22Rv1 (cell line): ENCODE data around the gene PRTFDC1.

Experiments used
- H3K27ac ChIP-seq: fragments of 450-650 bp; 2 replicates; pipeline ENCODE4 v1.5.1; 2017
- ZFX ChIP-seq: fragments of 450-650 bp; IDR thresholded peaks from 2 replicates; pipeline ENCODE4 v1.6.1; 2017; ENCODE audit warnings: antibody characterized with exemption, borderline replicate concordance
- TF ChIP-seq, protein P1 (sequence below): fragments of 450-650 bp; IDR thresholded peaks from 2 replicates; pipeline ENCODE4 v1.5.1; 2017; ENCODE audit warnings: mild to moderate bottlenecking

PRTFDC1 gene

DNA sequence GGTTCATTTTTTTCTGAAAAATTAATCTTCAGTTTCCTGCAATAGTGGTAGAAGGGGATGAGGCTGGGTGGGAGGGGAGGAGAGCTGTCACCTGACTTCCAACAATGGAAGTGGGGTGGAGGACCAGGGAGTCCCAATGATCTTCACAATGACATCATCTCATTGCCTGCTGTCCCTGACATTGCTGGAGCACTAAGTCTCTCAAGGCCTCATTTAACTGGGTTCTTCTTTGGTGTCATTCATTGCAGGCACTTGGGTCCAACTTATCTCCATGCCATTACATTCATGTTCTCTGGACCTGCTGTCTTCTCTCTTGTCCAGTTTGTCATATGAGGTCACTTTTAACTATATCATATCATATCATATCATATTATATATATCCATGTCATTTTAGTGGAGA, 34.4 kb downstream of the PRTFDC1 start:
- no peak overlapping the region for H3K27ac ChIP-seq
- TF ChIP-seq ZFX = no peak
- TF ChIP-seq, protein P1, sequence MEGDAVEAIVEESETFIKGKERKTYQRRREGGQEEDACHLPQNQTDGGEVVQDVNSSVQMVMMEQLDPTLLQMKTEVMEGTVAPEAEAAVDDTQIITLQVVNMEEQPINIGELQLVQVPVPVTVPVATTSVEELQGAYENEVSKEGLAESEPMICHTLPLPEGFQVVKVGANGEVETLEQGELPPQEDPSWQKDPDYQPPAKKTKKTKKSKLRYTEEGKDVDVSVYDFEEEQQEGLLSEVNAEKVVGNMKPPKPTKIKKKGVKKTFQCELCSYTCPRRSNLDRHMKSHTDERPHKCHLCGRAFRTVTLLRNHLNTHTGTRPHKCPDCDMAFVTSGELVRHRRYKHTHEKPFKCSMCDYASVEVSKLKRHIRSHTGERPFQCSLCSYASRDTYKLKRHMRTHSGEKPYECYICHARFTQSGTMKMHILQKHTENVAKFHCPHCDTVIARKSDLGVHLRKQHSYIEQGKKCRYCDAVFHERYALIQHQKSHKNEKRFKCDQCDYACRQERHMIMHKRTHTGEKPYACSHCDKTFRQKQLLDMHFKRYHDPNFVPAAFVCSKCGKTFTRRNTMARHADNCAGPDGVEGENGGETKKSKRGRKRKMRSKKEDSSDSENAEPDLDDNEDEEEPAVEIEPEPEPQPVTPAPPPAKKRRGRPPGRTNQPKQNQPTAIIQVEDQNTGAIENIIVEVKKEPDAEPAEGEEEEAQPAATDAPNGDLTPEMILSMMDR = no peak

DNA sequence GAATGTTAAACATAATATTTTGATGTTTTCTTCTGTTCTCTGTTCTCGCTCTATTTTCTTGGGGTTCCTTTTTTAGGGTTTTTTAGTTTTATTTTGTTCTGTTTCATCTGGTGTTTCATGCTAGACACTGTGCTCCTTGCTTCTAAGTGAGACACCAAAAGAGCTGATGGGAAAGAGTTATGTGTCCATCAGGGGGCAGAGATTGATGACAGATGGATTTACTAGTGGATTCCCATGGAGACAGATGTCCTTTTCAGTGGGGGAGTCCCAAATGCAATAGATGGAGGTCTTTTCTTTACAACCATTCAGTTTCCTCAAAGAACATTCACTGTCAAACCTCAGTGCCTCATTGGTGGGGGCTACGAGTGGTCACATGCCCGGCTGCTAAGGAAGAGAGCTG, 34.9 kb downstream of the PRTFDC1 start:
- TF ChIP-seq, protein P1 = no peak
- TF ChIP-seq ZFX = no peak
- H3K27ac ChIP-seq = no peak overlapping the region

DNA sequence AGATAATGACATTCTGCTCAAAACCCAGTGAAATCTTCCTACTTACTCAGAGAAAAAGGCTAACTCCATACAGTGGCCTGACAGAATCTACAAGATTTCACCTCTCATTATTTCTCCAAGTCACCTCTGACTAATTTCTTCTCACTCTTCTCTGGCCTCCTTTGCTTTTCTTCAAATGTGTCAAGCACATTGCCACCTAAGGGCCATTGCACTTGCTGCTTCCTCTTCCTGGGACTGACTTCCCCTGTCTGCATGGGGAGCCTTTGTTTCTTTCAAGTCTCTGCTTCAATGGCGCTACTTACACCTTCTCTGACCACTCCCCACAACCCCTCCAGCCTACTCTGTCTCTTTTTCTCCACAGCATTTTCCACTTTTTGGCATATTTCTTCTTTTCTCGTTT, 36.0 kb downstream of the PRTFDC1 start:
- no peak overlapping the region for H3K27ac ChIP-seq
- TF ChIP-seq, protein P1 = no peak
- no peak for TF ChIP-seq ZFX

DNA sequence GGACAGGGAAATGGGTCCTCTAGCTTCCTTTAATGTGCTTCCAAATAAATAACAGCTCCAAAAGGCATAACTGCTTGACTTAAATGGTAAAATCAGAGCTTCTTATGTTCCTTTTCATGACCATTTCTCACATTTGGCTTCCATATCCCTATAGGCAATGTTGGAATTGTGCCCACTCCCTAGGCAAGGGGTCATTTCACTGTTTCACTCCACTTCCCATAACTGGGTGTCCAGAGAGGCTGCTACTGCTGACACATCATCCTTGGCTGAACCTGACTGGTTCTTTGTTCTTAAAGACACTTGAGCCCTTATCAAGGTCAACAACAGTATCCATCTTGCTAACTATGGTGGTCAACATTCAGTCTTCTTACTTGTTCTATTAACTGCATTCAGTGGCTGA, 37.1 kb downstream of the PRTFDC1 start:
- H3K27ac ChIP-seq = no peak overlapping the region
- no peak for TF ChIP-seq ZFX
- TF ChIP-seq, protein P1 = no peak

DNA sequence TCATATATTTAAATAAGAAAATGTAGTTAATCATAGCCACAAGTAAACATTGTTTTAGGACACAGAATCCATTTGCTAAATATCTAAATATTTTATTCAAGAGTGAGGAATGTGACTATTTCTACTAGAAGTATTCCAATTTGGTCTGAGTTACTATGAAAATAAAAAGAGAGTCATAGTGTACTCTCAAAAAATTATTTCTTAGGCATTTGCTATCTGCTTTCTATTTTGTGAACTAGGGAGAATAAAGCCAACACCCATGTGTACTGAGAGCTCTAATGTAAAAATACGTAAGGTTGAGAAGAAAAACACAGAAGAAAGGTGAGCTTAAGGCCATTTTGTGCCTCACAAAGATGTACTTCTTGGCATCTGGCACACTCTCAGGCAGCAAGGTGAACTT, 38.3 kb downstream of the PRTFDC1 start:
- no peak overlapping the region for H3K27ac ChIP-seq
- TF ChIP-seq ZFX = no peak
- TF ChIP-seq, protein P1 = no peak

DNA sequence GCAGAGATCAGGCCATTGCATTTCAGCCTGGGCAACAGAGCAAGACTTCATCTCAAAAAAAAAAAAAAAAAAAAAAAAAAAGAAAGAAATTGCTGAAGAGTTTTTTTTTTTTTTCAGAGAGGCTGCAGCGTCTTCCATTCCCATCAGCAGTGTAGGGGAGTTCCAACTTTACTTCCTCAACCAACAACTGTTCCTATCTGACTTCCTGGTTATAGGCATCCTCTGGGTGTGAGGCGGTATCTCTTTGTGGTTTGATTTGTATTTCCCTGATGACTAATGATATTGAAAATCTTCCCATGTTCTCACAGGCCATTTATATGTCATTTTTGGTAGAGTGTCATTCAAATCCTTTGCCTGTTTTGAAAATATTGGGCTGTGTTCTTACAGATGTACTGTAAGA, 40.2 kb downstream of the PRTFDC1 start:
- H3K27ac ChIP-seq = no peak overlapping the region
- TF ChIP-seq, protein P1 = no peak
- no peak for TF ChIP-seq ZFX

DNA sequence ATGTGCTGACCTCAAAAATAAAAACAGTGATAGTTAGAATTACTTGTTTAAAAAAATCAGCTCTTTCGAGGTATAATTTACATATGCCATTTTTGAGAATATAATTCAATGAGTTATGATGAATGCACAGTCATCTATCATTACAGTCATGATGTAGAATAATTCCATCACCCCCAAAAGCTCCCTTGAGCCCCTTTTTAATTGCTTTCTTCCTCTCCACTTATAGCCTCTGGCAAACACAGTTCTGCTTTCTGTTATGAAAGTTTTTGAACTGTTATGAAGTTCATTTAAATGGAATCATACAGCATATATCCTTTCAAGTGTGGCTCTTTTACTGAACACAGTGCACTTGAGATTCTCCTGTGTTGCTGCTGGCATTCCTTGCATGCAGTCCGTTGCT, 41.4 kb downstream of the PRTFDC1 start:
- H3K27ac ChIP-seq = no peak overlapping the region
- TF ChIP-seq, protein P1 = no peak
- no peak for TF ChIP-seq ZFX

DNA sequence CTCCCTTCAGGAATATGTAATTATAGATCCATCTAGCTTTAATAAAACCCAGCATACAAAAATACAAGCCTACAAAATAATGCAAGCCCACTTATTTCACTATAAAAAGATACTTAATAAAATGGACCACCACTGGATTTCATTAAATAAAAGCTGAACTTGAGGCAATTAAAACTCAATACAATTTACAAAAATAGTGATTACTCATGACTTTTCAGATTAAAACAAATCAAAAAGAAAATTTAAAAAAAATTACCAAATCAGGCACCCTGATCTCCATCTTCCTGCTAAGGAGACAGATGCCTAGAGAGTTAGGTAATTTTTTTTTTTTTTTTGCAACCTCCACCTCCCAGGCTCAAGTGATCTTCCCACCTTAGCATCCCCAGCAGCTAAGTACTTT, 41.8 kb downstream of the PRTFDC1 start:
- no peak for TF ChIP-seq ZFX
- TF ChIP-seq, protein P1 = no peak
- no peak overlapping the region for H3K27ac ChIP-seq
